OCI-LY1 (cell line): ENCODE results near the gene EPN2.

ENCODE experiments used
- H2AFZ ChIP-seq: fragments of 200-600 bp; sonication (generic), shearing (Covaris generic); 2 replicates; pipeline ENCODE4 v1.6.0; 2014; ENCODE audit warnings: antibody characterized with exemption, mild to moderate bottlenecking, low read length
- H3F3A ChIP-seq: fragments of 200-600 bp; sonication (generic), shearing (Covaris generic); 2 replicates; pipeline ENCODE4 v1.6.0; 2014; ENCODE audit warnings: mild to moderate bottlenecking, antibody characterized with exemption, low read length, moderate library complexity; ENCODE audit not compliant: insufficient read depth
- H3K27ac ChIP-seq: fragments of 200-600 bp; sonication (generic); 2 replicates; pipeline ENCODE4 v1.5.1; 2014; ENCODE audit warnings: low read length, mixed run types, mild to moderate bottlenecking, low read depth; ENCODE audit not compliant: poor library complexity, severe bottlenecking
- H3K27me3 ChIP-seq: fragments of 200-600 bp; sonication (generic); 2 replicates; pipeline ENCODE4 v1.6.0; 2014; ENCODE audit warnings: antibody characterized with exemption, mild to moderate bottlenecking, low read length, moderate library complexity; ENCODE audit not compliant: insufficient read depth
- H3K36me3 ChIP-seq: fragments of 200-600 bp; sonication (generic); 2 replicates; pipeline ENCODE4 v1.6.1; 2014; ENCODE audit warnings: mild to moderate bottlenecking, antibody characterized with exemption, low read length, moderate library complexity, mixed read lengths; ENCODE audit not compliant: insufficient read depth
- H3K4me1 ChIP-seq: fragments of 200-600 bp; sonication (generic); 2 replicates; pipeline ENCODE4 v1.5.1; 2014; ENCODE audit warnings: mild to moderate bottlenecking, low read length, moderate library complexity; ENCODE audit not compliant: insufficient read depth, severe bottlenecking
- H3K4me2 ChIP-seq: fragments of 200-600 bp; sonication (generic), shearing (Covaris generic); 2 replicates; pipeline ENCODE4 v1.6.1; 2014; ENCODE audit warnings: low read length
- H3K4me3 ChIP-seq: fragments of 200-600 bp; sonication (generic); 2 replicates; pipeline ENCODE4 v1.5.1; 2014; ENCODE audit warnings: low read length, low read depth, mild to moderate bottlenecking, mixed read lengths; ENCODE audit not compliant: poor library complexity, severe bottlenecking
- H3K79me2 ChIP-seq: fragments of 200-600 bp; shearing (Covaris generic); 2 replicates; pipeline ENCODE4 v1.6.1; 2016; ENCODE audit warnings: mixed run types, low read length, mixed read lengths; ENCODE audit not compliant: insufficient read depth
- H3K9ac ChIP-seq: fragments of 200-600 bp; sonication (generic), shearing (Covaris generic); 2 replicates; pipeline ENCODE4 v1.6.1; 2014; ENCODE audit warnings: mild to moderate bottlenecking, low read length, mixed read lengths
- H3K9me2 ChIP-seq: fragments of 200-600 bp; sonication (generic), shearing (Covaris generic); 2 replicates; pipeline ENCODE4 v1.6.1; 2014; ENCODE audit warnings: low read depth, mild to moderate bottlenecking, low read length, mixed read lengths
- H3K9me3 ChIP-seq: fragments of 200-600 bp; shearing (Covaris generic); 2 replicates; pipeline ENCODE4 v1.6.1; 2014; ENCODE audit warnings: low read length, mixed read lengths
- H4K20me1 ChIP-seq: fragments of 200-600 bp; sonication (generic), shearing (Covaris generic); 2 replicates; pipeline ENCODE4 v1.6.0; 2016; ENCODE audit warnings: mild to moderate bottlenecking, low read length; ENCODE audit not compliant: insufficient read depth
- CTCF ChIP-seq: fragments of 200-600 bp; sonication (generic), shearing (Covaris generic); IDR thresholded peaks from 2 replicates; pipeline ENCODE4 v1.5.1; 2017; ENCODE audit warnings: mild to moderate bottlenecking, antibody characterized with exemption, low read length, moderate library complexity, mixed read lengths
- EZH2 ChIP-seq: fragments of 200-600 bp; sonication (generic), shearing (Covaris generic); IDR thresholded peaks from 2 replicates; pipeline ENCODE4 v1.8.0; 2017; ENCODE audit warnings: borderline replicate concordance, mixed run types, mild to moderate bottlenecking, antibody characterized with exemption, low read length, moderate library complexity, mixed read lengths

EPN2 gene

GRCh38 chr17:19327031-19327783 is 90.0 kb downstream of the EPN2 start:
- H3F3A ChIP-seq: no peaks in the 10 kb centered on the region

GRCh38 chr17:19328441-19329061 is 91.4 kb downstream of the EPN2 start:
- no peak for TF ChIP-seq CTCF
- TF ChIP-seq EZH2: no peak

More at GRCh38 chr17:19327031-19327783, 90.0 kb downstream of the EPN2 start:
- Histone ChIP-seq H3K4me1 (no peaks in the 10 kb centered on the region), H3K4me2 (no peak overlapping the region), H2AFZ (no peak overlapping the region), H3K9me2 (no peaks in the 10 kb centered on the region), H3K9ac (no peak overlapping the region), H3K27ac (no peak overlapping the region), H3K4me3 (no peak overlapping the region), H3K36me3 (0 out of 2 replicates have a peak, but pooled peaks cover 4% of the 10 kb centered on the region), H3K9me3 (0 out of 2 replicates have a peak, but pooled peaks cover 6% of the 10 kb centered on the region), H4K20me1 (no peaks in the 10 kb centered on the region), H3K79me2 (no peaks in the 10 kb centered on the region), H3K27me3 (peaks cover 9% of the 10 kb centered on the region; the same call in 1 of the 2 replicates)
- TF ChIP-seq EZH2: no peak

GRCh38 chr17:19329136-19329535 is 92.0 kb downstream of the EPN2 start:
- no peaks in the 10 kb centered on the region for H3F3A ChIP-seq

More at GRCh38 chr17:19328441-19329061, 91.4 kb downstream of the EPN2 start:
- no peaks in the 10 kb centered on the region for H3K79me2 ChIP-seq
- H4K20me1 ChIP-seq: no peaks in the 10 kb centered on the region
- H3F3A ChIP-seq: no peaks in the 10 kb centered on the region
- H3K9me3 ChIP-seq: 0 out of 2 replicates have a peak, but pooled peaks cover 6% of the 10 kb centered on the region
- H3K4me3 ChIP-seq: no peak overlapping the region
- H3K27ac ChIP-seq: no peak overlapping the region
- no peak overlapping the region for H3K4me2 ChIP-seq
- H3K9ac ChIP-seq: no peak overlapping the region
- no peak overlapping the region for H2AFZ ChIP-seq
- H3K27me3 ChIP-seq: peaks cover 9% of the 10 kb centered on the region; the same call in 1 of the 2 replicates
- H3K4me1 ChIP-seq: no peaks in the 10 kb centered on the region
- H3K36me3 ChIP-seq: 0 out of 2 replicates have a peak, but pooled peaks cover 4% of the 10 kb centered on the region
- H3K9me2 ChIP-seq: no peaks in the 10 kb centered on the region

More at GRCh38 chr17:19329136-19329535, 92.0 kb downstream of the EPN2 start:
- Histone ChIP-seq H4K20me1 (no peaks in the 10 kb centered on the region), H3K36me3 (0 out of 2 replicates have a peak, but pooled peaks cover 4% of the 10 kb centered on the region), H3K4me1 (no peaks in the 10 kb centered on the region), H3K79me2 (no peaks in the 10 kb centered on the region), H3K4me3 (no peak overlapping the region), H3K27me3 (peaks cover 9% of the 10 kb centered on the region; the same call in 1 of the 2 replicates), H2AFZ (no peak overlapping the region), H3K9me3 (0 out of 2 replicates have a peak, but pooled peaks cover 6% of the 10 kb centered on the region), H3K9ac (no peak overlapping the region), H3K9me2 (no peaks in the 10 kb centered on the region), H3K4me2 (no peak overlapping the region), H3K27ac (no peak overlapping the region)
- TF ChIP-seq EZH2: no peak
- no peak for TF ChIP-seq CTCF
